Activated CD4-positive, alpha-beta T cell treated with anti-CD3 and anti-CD28 coated beads for 36 hours (primary cell): ENCODE data around the gene MILR1. TPM values are rescaled to one million over a fixed set of nuclear protein-coding genes. Genes with fewer than 3 reads are reported as not detected.

Experiments
- ATAC-seq: fragments of 200-7000 bp; cut with Tn5 transposase; one replicate; pipeline ENCODE4 v1.10.0; 2021; ENCODE audit warnings: mild to moderate bottlenecking, moderate library complexity
- CTCF ChIA-PET: fragments of 350-600 bp; sonication (Branson Sonifier 250); formaldehyde crosslinking; loops from one replicate; lab custom pipeline; 2021; ENCODE audit warnings: antibody characterized with exemption; lab: Charles Lee
- POLR2A ChIA-PET: fragments of 350-600 bp; sonication (Branson Sonifier 250); formaldehyde crosslinking; loops from one replicate; lab custom pipeline; 2021; ENCODE audit warnings: antibody characterized with exemption, inconsistent platforms; lab: Charles Lee
- DNase-seq: peaks from one replicate; pipeline ENCODE4 v3.0.0-alpha.2; 2020
- H3K27ac Mint-ChIP-seq: one replicate; pipeline ENCODE4 v1.8.0; 2021; ENCODE audit warnings: mixed read lengths
- H3K27me3 Mint-ChIP-seq: one replicate; pipeline ENCODE4 v1.8.0; 2021; ENCODE audit warnings: mixed read lengths
- H3K36me3 Mint-ChIP-seq: one replicate; pipeline ENCODE4 v1.8.0; 2021; ENCODE audit warnings: low read depth, mixed read lengths
- H3K4me1 Mint-ChIP-seq: one replicate; pipeline ENCODE4 v1.8.0; 2021; ENCODE audit warnings: mixed read lengths
- H3K4me3 Mint-ChIP-seq: one replicate; pipeline ENCODE4 v1.8.0; 2021; ENCODE audit warnings: mild to moderate bottlenecking, moderate library complexity, mixed read lengths
- H3K9me3 Mint-ChIP-seq: one replicate; pipeline ENCODE4 v1.8.0; 2021; ENCODE audit warnings: low read depth, mixed read lengths
- intact Hi-C, 2 experiments: fragments of 100-400 bp; cut with DNase I in 1 of 2; cut with micrococcal nuclease in 1 of 2; formaldehyde crosslinking; loops; one replicate each; pipeline versions ENCODE4 v1.14.2 to v1.15.1; 2022 to 2024; cut with DNase I, micrococcal nuclease
- total RNA-seq, 2 experiments: library from RNA; stranded (reverse); gene quantifications; one replicate each; pipeline ENCODE4 v1.2.3, GENCODE V29; 2021

The MILR1 gene
- total RNA-seq, 2 experiments from 2014 or later = 0.30 TPM; not detected in 1

DNA sequence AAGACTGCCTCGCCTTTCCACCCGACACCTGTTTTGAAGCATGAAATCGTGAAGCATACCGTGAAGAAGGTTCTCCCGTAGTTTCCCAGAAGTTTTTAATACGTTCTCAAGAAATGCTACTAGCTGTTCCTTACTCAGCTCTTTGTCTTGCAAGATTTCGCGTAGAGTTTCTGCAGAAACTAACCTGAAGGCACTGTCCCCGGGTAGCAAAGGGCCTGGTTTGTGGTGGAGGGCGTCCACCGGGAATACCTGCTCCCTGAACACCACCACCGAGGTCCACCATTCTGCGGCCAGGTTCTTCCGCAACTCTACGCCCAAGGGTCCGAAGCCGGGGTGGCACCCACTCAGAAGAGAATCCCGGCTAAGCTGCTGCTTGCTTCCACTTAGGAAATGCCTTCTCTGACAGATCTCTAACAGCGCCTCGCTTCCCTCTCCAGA lies 47.5 kb downstream of the MILR1 start:
- ChIA-PET POLR2A (interaction anchor here (0.5 to 5.2 kb wide), 6 partner anchors 10 to 215 kb away, joined by 3 to 111 read pairs (median 4); partner anchors contain the start of genes CEP95 and DDX5), CTCF (interaction anchor here (0.7 to 2.1 kb wide), 11 partner anchors 9 to 153 kb away, joined by 3 to 20 read pairs (median 4); no protein-coding TSS in a partner anchor)
- no peak for ATAC-seq
- Mint-ChIP-seq H3K36me3 (peaks cover 58% of the 10 kb centered on the region), H3K4me1 (peaks cover 63% of the 10 kb centered on the region), H3K9me3 (no peaks in the 10 kb centered on the region), H3K27ac (peak overlapping the region; percentile 98), H3K27me3 (no peaks in the 10 kb centered on the region), H3K4me3 (peak overlapping the region; percentile 98)
- intact Hi-C loops = loop anchor here (2.0 to 10.0 kb wide), 6 partner anchors 84 to 476 kb away; partner anchors contain the start of gene ICAM2 (in 1 of the 2)
- DNase-seq = no peak

GRCh38 chr17:64496786-64497564 lies 48.1 kb downstream of the MILR1 start, which contains the start of gene POLG2:
Gene POLG2 (minus strand): TSS chr17:64497054. CDS start chr17:64496968, 86 bp downstream.
- Mint-ChIP-seq H3K9me3 (no peaks in the 10 kb centered on the region), H3K36me3 (peaks cover 60% of the 10 kb centered on the region), H3K4me3 (peak within 1 kb of the TSS; percentile 98), H3K27ac (peak within 1 kb of the TSS; percentile 98), H3K27me3 (no peaks in the 10 kb centered on the region), H3K4me1 (peaks cover 68% of the 10 kb centered on the region)
- intact Hi-C loops = loop anchor here (1.0 to 10.0 kb wide), 9 partner anchors 9 to 476 kb away; partner anchors contain the start of genes CEP95 (in 2 of the 2), DDX5 (in 2 of the 2), ICAM2 (in 1 of the 2) and SMURF2 (in 1 of the 2)
- DNase-seq = peak; percentile 97
- ATAC-seq = peak; percentile 86
- POLR2A ChIA-PET = interaction anchor here (0.5 to 5.2 kb wide), 6 partner anchors 9 to 215 kb away, joined by 3 to 111 read pairs (median 4); partner anchors contain the start of genes CEP95 and DDX5
- CTCF ChIA-PET = interaction anchor here (0.7 to 2.1 kb wide), 13 partner anchors 8 to 160 kb away, joined by 3 to 20 read pairs (median 4); partner anchors contain the start of gene CEP95

- Mint-ChIP-seq H3K9me3 (no peaks in the 10 kb centered on the region), H3K27ac (peak overlapping the region; percentile 98), H3K4me3 (peak overlapping the region; percentile 98), H3K27me3 (no peaks in the 10 kb centered on the region), H3K36me3 (peaks cover 64% of the 10 kb centered on the region), H3K4me1 (peaks cover 70% of the 10 kb centered on the region)
- ChIA-PET CTCF (interaction anchor here (0.7 to 2.1 kb wide), 7 partner anchors 7 to 159 kb away, joined by 3 to 20 read pairs (median 5); partner anchors contain the start of gene CEP95), POLR2A (interaction anchor here (0.9 to 5.2 kb wide), 3 partner anchors 9 to 77 kb away, joined by 3 to 111 read pairs (median 4); partner anchors contain the start of genes CEP95 and DDX5)
- DNase-seq = no peak
- ATAC-seq = peak; percentile 36
- intact Hi-C loops = loop anchor here (1.0 to 10.0 kb wide), 9 partner anchors 9 to 477 kb away; partner anchors contain the start of genes CEP95 (in 2 of the 2), DDX5 (in 2 of the 2), ICAM2 (in 1 of the 2) and SMURF2 (in 1 of the 2)
Measured at GRCh38 chr17:64497565-64498035, 48.7 kb downstream of the MILR1 start.

- ATAC-seq (no peak), DNase-seq (no peak)
- intact Hi-C loops = loop anchor here in 1 of 2 experiments (5.0 to 10.0 kb wide), 2 partner anchors 106 to 351 kb away; no protein-coding TSS in a partner anchor
- ChIA-PET POLR2A (interaction anchor here (0.7 to 5.2 kb wide), 6 partner anchors 8 to 476 kb away, joined by 3 to 111 read pairs (median 4); partner anchors contain the start of genes CEP95 and DDX5), CTCF (interaction anchor here (0.7 to 1.8 kb wide), 6 partner anchors 8 to 279 kb away, joined by 3 to 5 read pairs (median 3); partner anchors contain the start of gene CEP95)
- Mint-ChIP-seq H3K9me3 (no peaks in the 10 kb centered on the region), H3K27me3 (no peaks in the 10 kb centered on the region), H3K4me1 (peaks cover 75% of the 10 kb centered on the region), H3K4me3 (peak overlapping the region; percentile 44), H3K27ac (peak overlapping the region; percentile 98), H3K36me3 (peaks cover 69% of the 10 kb centered on the region)
Measured at GRCh38 chr17:64498308-64499203, 49.6 kb downstream of the MILR1 start.

DNA sequence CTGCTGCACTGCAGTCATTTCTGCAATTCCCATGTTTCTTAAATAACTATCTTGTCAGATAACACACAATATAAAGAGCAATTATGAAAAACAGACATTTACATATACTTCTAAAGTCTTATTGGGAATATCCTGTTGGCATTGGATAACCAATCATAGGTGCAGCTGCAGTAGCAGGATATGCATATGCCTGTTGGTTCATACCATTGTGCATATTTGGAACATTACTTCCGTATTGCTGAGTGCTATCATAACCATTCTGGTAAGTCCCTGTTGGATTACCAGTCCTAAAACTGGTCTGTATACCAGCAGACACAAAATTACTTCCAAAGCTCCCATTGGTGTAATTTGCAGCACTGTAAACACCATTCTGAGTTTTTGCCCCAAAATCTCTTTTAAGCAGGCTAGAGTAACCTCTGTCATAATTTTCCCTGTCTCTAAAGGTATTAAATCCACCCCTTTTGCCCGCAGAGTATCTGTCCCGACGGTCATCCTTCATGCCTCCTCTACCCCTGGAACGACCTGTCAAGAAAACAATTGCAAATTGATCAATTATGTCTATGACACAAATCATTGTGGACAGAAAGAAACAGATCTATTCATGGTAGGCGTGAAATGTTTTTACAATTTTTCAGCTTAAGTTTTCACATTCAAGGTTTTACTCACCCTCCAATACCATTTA lies 51.0 kb downstream of the MILR1 start:
- peak overlapping the region; percentile 75 for H3K27ac Mint-ChIP-seq
- CTCF ChIA-PET = interaction anchor here (0.5 to 1.3 kb wide), 3 partner anchors 9 to 278 kb away, joined by 3 read pairs; no protein-coding TSS in a partner anchor
- intact Hi-C loops = loop anchor here in 1 of 2 experiments (5.0 to 10.0 kb wide), 2 partner anchors 105 to 353 kb away; no protein-coding TSS in a partner anchor

GRCh38 chr17:64500487-64500859 lies 51.6 kb downstream of the MILR1 start:
- peaks cover 76% of the 10 kb centered on the region for H3K4me1 Mint-ChIP-seq
- DNase-seq = no peak
- no peaks in the 10 kb centered on the region for H3K27me3 Mint-ChIP-seq
- ChIA-PET CTCF (no interaction called here), POLR2A (interaction anchor here (0.7 kb wide), 1 partner anchor 480 kb away, joined by 10 read pairs; the partner anchor contains the start of gene ICAM2)
- H3K36me3 Mint-ChIP-seq = peaks cover 77% of the 10 kb centered on the region
- H3K27ac Mint-ChIP-seq = peak overlapping the region; percentile 75
- H3K4me3 Mint-ChIP-seq = no peak overlapping the region
- no peak for ATAC-seq
- no peaks in the 10 kb centered on the region for H3K9me3 Mint-ChIP-seq
- intact Hi-C loops = no loop called here

More for the DNA sequence above, 51.0 kb downstream of the MILR1 start:
- Mint-ChIP-seq H3K36me3 (peaks cover 73% of the 10 kb centered on the region), H3K27me3 (no peaks in the 10 kb centered on the region), H3K4me3 (no peak overlapping the region), H3K9me3 (no peaks in the 10 kb centered on the region), H3K4me1 (peaks cover 76% of the 10 kb centered on the region)
- DNase-seq (no peak), ATAC-seq (no peak)
- POLR2A ChIA-PET = interaction anchor here (0.6 to 0.7 kb wide), 3 partner anchors 26 to 550 kb away, joined by 3 to 10 read pairs (median 3); partner anchors contain the start of gene ICAM2

DNA sequence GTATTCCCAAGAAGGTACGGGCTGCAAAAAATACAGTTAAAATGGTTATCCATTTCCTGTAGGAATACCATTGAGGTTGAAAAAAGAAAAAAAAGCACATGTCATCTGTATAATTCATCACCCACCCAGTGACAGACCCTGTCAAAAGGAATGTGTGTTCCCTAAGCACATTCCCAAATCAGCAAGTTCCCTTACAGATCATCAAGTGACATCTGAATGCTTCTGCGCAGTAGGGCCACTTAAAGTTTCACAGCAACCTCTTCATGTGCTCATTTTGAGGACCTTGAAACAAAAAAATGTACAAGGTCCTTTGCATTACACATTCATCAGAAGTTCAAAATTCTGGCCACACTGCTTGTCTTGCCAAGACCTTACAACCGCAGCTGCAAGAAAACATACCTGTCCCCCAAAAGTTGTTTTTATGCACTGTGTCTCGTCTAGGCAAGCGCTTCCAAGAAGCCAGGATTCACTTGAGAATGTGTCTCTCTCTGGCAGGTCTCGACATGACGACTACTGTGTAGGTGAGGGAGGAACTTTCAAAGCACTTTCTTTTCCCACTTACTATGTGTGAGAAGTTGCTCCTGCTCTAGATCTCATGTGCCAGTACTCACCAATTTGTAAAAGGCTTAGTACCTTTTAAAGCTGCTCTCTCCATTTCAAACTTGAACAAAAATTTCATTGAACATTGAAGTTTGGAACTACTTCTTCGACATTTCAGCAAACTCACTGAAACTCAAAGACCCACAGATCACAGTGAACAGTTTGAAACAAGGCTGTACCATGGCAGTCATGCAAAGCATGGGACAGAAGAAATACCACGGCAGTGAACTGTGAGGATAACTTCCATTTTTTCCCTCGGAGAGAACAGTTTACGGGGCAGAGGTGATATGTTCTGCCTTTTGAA lies 52.2 kb downstream of the MILR1 start:
- Mint-ChIP-seq H3K36me3 (peaks cover 82% of the 10 kb centered on the region), H3K27ac (peak overlapping the region; percentile 75), H3K4me3 (no peak overlapping the region), H3K27me3 (no peaks in the 10 kb centered on the region), H3K9me3 (no peaks in the 10 kb centered on the region), H3K4me1 (peaks cover 74% of the 10 kb centered on the region)
- intact Hi-C loops = no loop called here
- no peak for DNase-seq
- ChIA-PET POLR2A (interaction anchor here (0.6 to 0.7 kb wide), 2 partner anchors 135 to 150 kb away, joined by 3 to 4 read pairs; no protein-coding TSS in a partner anchor), CTCF (no interaction called here)
- no peak for ATAC-seq

- ChIA-PET POLR2A (interaction anchor here (0.7 to 0.8 kb wide), 2 partner anchors 36 to 121 kb away, joined by 3 read pairs; no protein-coding TSS in a partner anchor), CTCF (interaction anchor here (0.8 to 1.6 kb wide), 3 partner anchors 9 to 61 kb away, joined by 4 to 5 read pairs (median 5); no protein-coding TSS in a partner anchor)
- no peak for DNase-seq
- peak overlapping the region; percentile 75 for H3K27ac Mint-ChIP-seq
- peaks cover 73% of the 10 kb centered on the region for H3K4me1 Mint-ChIP-seq
- no peak for ATAC-seq
- H3K36me3 Mint-ChIP-seq = peaks cover 81% of the 10 kb centered on the region
- intact Hi-C loops = no loop called here
- no peak overlapping the region for H3K4me3 Mint-ChIP-seq
- no peaks in the 10 kb centered on the region for H3K27me3 Mint-ChIP-seq
- no peaks in the 10 kb centered on the region for H3K9me3 Mint-ChIP-seq
Measured at GRCh38 chr17:64502021-64502420, 53.1 kb downstream of the MILR1 start.

DNA sequence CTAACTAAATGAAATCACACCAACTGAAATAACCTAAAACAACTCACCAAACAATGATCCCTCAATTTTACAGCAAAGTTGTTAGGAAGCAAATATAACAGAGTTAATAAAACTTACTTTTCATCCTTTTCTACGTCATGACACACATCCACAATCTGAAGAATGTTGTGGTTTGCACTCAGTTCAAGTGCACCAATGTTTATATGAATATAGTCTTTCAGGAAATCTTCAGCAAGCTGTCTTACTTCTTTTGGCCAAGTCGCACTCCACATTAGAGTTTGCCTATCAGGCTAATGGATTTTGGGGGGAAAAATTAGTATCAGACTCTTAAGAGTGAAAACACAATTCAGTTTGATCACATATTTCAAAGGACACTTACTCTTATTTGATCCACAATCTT lies 53.9 kb downstream of the MILR1 start:
- H3K4me1 Mint-ChIP-seq = peaks cover 72% of the 10 kb centered on the region
- POLR2A ChIA-PET = interaction anchor here (0.7 to 0.8 kb wide), 2 partner anchors 35 to 120 kb away, joined by 3 read pairs; no protein-coding TSS in a partner anchor
- H3K4me3 Mint-ChIP-seq = peak overlapping the region; percentile 22
- H3K9me3 Mint-ChIP-seq = no peaks in the 10 kb centered on the region
- DNase-seq = no peak
- intact Hi-C loops = no loop called here
- no peaks in the 10 kb centered on the region for H3K27me3 Mint-ChIP-seq
- H3K27ac Mint-ChIP-seq = peak overlapping the region; percentile 75
- CTCF ChIA-PET = interaction anchor here (0.8 to 1.6 kb wide), 4 partner anchors 8 to 60 kb away, joined by 3 to 5 read pairs (median 4); no protein-coding TSS in a partner anchor
- H3K36me3 Mint-ChIP-seq = peaks cover 79% of the 10 kb centered on the region
- ATAC-seq = no peak
